PC-3 (cell line): ENCODE measurements around the gene GTPBP6. TPM values are rescaled to one million over a fixed set of nuclear protein-coding genes. Genes with fewer than 3 reads are reported as not detected.

ENCODE experiments used
- ATAC-seq: fragments of 200-7000 bp; cut with Tn5 transposase; 2 replicates; pipeline ENCODE4 v1.9.1; 2020; ENCODE audit warnings: mild to moderate bottlenecking, moderate library complexity
- BruUV-seq: library from RNA; stranded (reverse); fragments of 400-500 nt; replicated peaks from 2 replicates; lab custom pipeline; 2021; lab: Mats Ljungman, UMichigan
- CTCF ChIA-PET: fragments of 300-600 bp; sonication (Branson Sonifier 250); formaldehyde crosslinking; loops from one replicate; lab custom pipeline; 2022; ENCODE audit warnings: antibody characterized with exemption; lab: Charles Lee
- POLR2A ChIA-PET: fragments of 300-600 bp; sonication (Branson Sonifier 250); formaldehyde crosslinking; loops from one replicate; lab custom pipeline; 2022; ENCODE audit warnings: antibody characterized with exemption; ENCODE audit not compliant: unreplicated experiment; lab: Charles Lee
- DNase-seq: peaks from one replicate; pipeline ENCODE4 v3.0.0-alpha.2; 2015
- H2AFZ ChIP-seq: fragments of 300-600 bp; sonication (generic); 2 replicates; pipeline ENCODE4 v1.6.0; 2016; ENCODE audit warnings: antibody characterized with exemption, low read length
- H3F3A ChIP-seq: fragments of 300-600 bp; sonication (generic); one replicate; pipeline ENCODE4 v1.6.0; 2017; ENCODE audit warnings: antibody characterized with exemption, low read length, control low read depth, mild to moderate bottlenecking; ENCODE audit not compliant: unreplicated experiment
- H3K27ac ChIP-seq: fragments of 300-600 bp; sonication (generic); 2 replicates; pipeline ENCODE4 v1.5.1; 2016; ENCODE audit warnings: mild to moderate bottlenecking, low read length
- H3K27me3 ChIP-seq: fragments of 300-600 bp; sonication (generic); 2 replicates; pipeline ENCODE4 v1.6.1; 2016; ENCODE audit warnings: low read length, mixed read lengths
- H3K36me3 ChIP-seq: fragments of 300-600 bp; sonication (generic); 2 replicates; pipeline ENCODE4 v1.6.1; 2016; ENCODE audit warnings: low read depth, mixed run types, low read length, mixed read lengths
- H3K4me1 ChIP-seq: fragments of 300-600 bp; sonication (generic); 2 replicates; pipeline ENCODE4 v1.5.1; 2016; ENCODE audit warnings: low read length; ENCODE audit not compliant: insufficient read depth
- H3K4me2 ChIP-seq: fragments of 300-600 bp; sonication (generic); 2 replicates; pipeline ENCODE4 v1.6.0; 2016; ENCODE audit warnings: low read length
- H3K4me3 ChIP-seq: fragments of 300-600 bp; sonication (generic); 2 replicates; pipeline ENCODE4 v1.5.1; 2016; ENCODE audit warnings: mild to moderate bottlenecking, low read length, mixed read lengths
- H3K79me2 ChIP-seq: fragments of 300-600 bp; sonication (generic); 2 replicates; pipeline ENCODE4 v1.6.1; 2017; ENCODE audit warnings: low read length, mixed read lengths
- H3K9ac ChIP-seq: fragments of 300-600 bp; sonication (generic); 2 replicates; pipeline ENCODE4 v1.6.0; 2016; ENCODE audit warnings: mild to moderate bottlenecking, low read length
- H3K9me2 ChIP-seq: fragments of 300-600 bp; sonication (generic); replicated peaks from 2 replicates; pipeline ENCODE4 v1.6.1; 2016; ENCODE audit warnings: mixed run types, low read length, mixed read lengths
- H3K9me3 ChIP-seq: fragments of 300-600 bp; sonication (generic); 2 replicates; pipeline ENCODE4 v1.6.1; 2016; ENCODE audit warnings: low read length, mixed read lengths
- H4K20me1 ChIP-seq: fragments of 300-600 bp; sonication (generic); 2 replicates; pipeline ENCODE4 v1.6.1; 2016; ENCODE audit warnings: low read length, mixed read lengths
- EZH2 ChIP-seq: fragments of 300-600 bp; sonication (generic); IDR thresholded peaks from one replicate; pipeline ENCODE4 v1.6.1; 2017; ENCODE audit warnings: antibody characterized with exemption, mild to moderate bottlenecking, low read length; ENCODE audit not compliant: unreplicated experiment
- EZH2phosphoT487 ChIP-seq: fragments of 300-600 bp; sonication (generic); IDR thresholded peaks from 2 replicates; pipeline ENCODE4 v1.6.1; 2018; ENCODE audit warnings: mild to moderate bottlenecking, antibody characterized with exemption, low read length, borderline replicate concordance
- intact Hi-C: fragments of 100-400 bp; cut with micrococcal nuclease; formaldehyde crosslinking; loops from 2 replicates; pipeline ENCODE4 v1.9.0; 2023
- total RNA-seq: library from RNA; depleted of rRNA; stranded (reverse); fragments of >200 nt; gene quantifications from 2 replicates; pipeline ENCODE4 v1.2.3, GENCODE V29; 2014
- TF ChIP-seq, protein P1 (sequence below): fragments of 300-600 bp; sonication (generic); conservative IDR thresholded peaks from 2 replicates; pipeline ENCODE4 v1.5.1; 2017; ENCODE audit warnings: antibody characterized with exemption, low read depth, mild to moderate bottlenecking, low read length

Gene GTPBP6
- total RNA-seq, 1 experiment from 2014 or later: 38.8 TPM

DNA sequence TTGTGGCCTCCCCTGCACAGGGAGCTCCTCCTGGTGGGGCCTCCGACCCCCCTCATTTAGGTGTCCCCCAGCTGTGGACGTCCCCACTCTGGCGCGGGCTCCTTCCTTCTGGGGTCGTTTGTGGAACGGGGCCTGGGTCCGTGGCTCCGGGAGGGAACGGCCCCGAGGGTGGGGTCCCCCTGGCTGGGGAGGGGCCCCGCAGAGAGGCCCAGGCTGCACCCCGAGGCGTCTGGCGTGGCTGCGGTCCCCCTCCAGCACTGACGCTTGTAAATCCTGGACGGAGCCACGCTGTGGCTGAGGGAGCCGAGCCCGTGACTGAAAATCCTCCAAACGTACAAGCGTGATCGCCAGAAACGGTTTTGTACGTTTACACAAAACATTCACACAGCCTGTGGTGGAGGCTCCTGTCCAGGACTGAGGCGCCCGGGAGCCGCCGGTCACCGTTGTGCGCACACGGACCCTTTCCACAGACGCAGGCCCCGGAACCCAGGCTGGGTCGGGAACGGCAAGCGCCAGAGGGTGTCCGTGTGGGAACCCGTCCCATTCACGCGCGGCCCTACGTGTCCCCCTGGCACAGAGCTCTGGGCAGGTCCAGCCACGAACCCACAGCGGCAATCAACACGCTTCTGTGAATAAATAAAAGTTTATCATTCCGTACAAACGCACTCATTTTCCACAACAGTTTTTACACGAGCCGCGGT lies 15.2 kb upstream of the GTPBP6 start:
- Histone ChIP-seq H3K4me2 (no peak overlapping the region), H3K79me2 (no peaks in the 10 kb centered on the region), H4K20me1 (no peaks in the 10 kb centered on the region), H3K4me1 (no peaks in the 10 kb centered on the region), H3K9me3 (no peaks in the 10 kb centered on the region), H3K9me2 (no peaks in the 10 kb centered on the region), H3K4me3 (no peak overlapping the region), H3K36me3 (no peaks in the 10 kb centered on the region), H3K9ac (no peak overlapping the region), H3K27ac (no peak overlapping the region), H3K27me3 (no peaks in the 10 kb centered on the region), H2AFZ (no peak overlapping the region), H3F3A (no peaks in the 10 kb centered on the region)
- no peak for DNase-seq
- BruUV-seq: no TSS peak
- intact Hi-C loops: no loop called here
- TF ChIP-seq EZH2 (no peak), EZH2phosphoT487 (no peak)
- TF ChIP-seq, protein P1, sequence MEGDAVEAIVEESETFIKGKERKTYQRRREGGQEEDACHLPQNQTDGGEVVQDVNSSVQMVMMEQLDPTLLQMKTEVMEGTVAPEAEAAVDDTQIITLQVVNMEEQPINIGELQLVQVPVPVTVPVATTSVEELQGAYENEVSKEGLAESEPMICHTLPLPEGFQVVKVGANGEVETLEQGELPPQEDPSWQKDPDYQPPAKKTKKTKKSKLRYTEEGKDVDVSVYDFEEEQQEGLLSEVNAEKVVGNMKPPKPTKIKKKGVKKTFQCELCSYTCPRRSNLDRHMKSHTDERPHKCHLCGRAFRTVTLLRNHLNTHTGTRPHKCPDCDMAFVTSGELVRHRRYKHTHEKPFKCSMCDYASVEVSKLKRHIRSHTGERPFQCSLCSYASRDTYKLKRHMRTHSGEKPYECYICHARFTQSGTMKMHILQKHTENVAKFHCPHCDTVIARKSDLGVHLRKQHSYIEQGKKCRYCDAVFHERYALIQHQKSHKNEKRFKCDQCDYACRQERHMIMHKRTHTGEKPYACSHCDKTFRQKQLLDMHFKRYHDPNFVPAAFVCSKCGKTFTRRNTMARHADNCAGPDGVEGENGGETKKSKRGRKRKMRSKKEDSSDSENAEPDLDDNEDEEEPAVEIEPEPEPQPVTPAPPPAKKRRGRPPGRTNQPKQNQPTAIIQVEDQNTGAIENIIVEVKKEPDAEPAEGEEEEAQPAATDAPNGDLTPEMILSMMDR: no peak
- ChIA-PET CTCF (no interaction called here), POLR2A (no interaction called here)
- ATAC-seq: no peak

DNA sequence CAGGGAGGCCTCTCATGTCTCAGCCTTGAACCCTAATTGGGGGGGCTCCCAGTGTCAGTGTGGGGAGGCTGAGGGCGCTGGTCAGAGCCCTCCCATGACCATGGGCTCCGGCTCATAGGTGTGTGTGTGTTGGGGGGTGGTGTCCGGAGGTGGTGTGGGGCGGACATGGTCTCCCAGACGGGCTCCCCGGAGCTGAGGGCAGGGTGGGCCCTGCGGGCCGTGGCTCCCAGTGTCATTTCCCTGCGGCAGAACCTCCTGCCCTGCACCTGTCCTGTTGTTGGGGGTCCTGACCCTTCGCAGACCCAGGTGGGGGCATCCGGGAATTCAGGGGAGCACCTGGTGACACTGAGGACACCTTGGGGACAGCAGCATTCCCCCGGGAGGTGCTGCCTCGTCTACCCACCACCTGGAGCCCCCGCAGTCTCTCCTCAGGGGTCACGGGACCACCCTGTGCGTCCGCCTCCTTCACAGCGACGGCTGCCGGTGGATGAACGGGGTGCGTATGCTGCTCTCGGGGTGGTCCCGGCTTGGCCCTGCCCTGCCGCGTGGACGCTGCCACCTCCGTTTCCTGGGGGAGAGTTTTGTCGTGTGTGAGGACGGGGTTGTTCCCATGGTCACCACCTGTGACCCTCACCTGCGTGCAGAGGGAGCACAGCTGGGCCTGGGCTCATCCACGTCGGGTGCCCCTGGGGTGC lies 14.5 kb upstream of the GTPBP6 start:
- POLR2A ChIA-PET: no interaction called here
- ATAC-seq: no peak

More for the DNA sequence above, 14.5 kb upstream of the GTPBP6 start:
- no peak overlapping the region for H3K27ac ChIP-seq
- H4K20me1 ChIP-seq: no peaks in the 10 kb centered on the region
- H3K27me3 ChIP-seq: no peaks in the 10 kb centered on the region
- H2AFZ ChIP-seq: no peak overlapping the region
- no peaks in the 10 kb centered on the region for H3K4me1 ChIP-seq
- CTCF ChIA-PET: no interaction called here
- H3K4me2 ChIP-seq: no peak overlapping the region
- H3F3A ChIP-seq: no peaks in the 10 kb centered on the region
- intact Hi-C loops: no loop called here
- no peaks in the 10 kb centered on the region for H3K9me3 ChIP-seq
- no peak for DNase-seq
- BruUV-seq: no TSS peak
- H3K36me3 ChIP-seq: no peaks in the 10 kb centered on the region
- H3K9ac ChIP-seq: no peak overlapping the region
- H3K79me2 ChIP-seq: no peaks in the 10 kb centered on the region
- TF ChIP-seq, protein P1: no peak
- no peak for TF ChIP-seq EZH2phosphoT487
- TF ChIP-seq EZH2: no peak
- H3K4me3 ChIP-seq: no peak overlapping the region
- H3K9me2 ChIP-seq: no peaks in the 10 kb centered on the region
